Measurements from ENCODE around the gene TTLL13. TPM values are rescaled to one million over a fixed set of nuclear protein-coding genes. Genes with fewer than 3 reads are reported as not detected.
"Not testable (repeated sequence)": the region's sequence is repeated elsewhere in the genome, so short reads cannot be mapped to it uniquely, and the experiment has no call there.

TTLL13 gene
- total RNA-seq, 1 donor from 2014 or later, result not detected

- not testable (repeated sequence) for H3K27ac Mint-ChIP-seq; H3K27me3 Mint-ChIP-seq (ENCODE audit: insufficient read depth, low read depth); H4K20me1 ChIP-seq (ENCODE audit: low read depth); DNase-seq (ENCODE audit: low spot score); H3K4me2 ChIP-seq; H3K4me1 Mint-ChIP-seq; H3K79me2 ChIP-seq (ENCODE audit: low read depth); H3K9me3 ChIP-seq (ENCODE audit: low read depth); H3K36me3 Mint-ChIP-seq; H3K27ac ChIP-seq; H3K36me3 ChIP-seq; H3K9me3 Mint-ChIP-seq; H3K4me1 ChIP-seq; H3K4me3 ChIP-seq; H2AFZ ChIP-seq (replicated peaks); H3K9ac ChIP-seq; H3K4me3 Mint-ChIP-seq; H3K27me3 ChIP-seq
- peaks cover 13% of the 10 kb centered on the region for H3F3A ChIP-seq (ENCODE audit: low read depth)
These were observed 32.3 kb downstream of the TTLL13 start for GRCh38 chr15:90281637-90282036.

- H3K27me3 ChIP-seq, result no peaks in the 10 kb centered on the region
- H3K79me2 ChIP-seq (ENCODE audit: low read depth), result no peaks in the 10 kb centered on the region
- H3K4me3 ChIP-seq, result no peak overlapping the region
- no peak overlapping the region for H3K27ac ChIP-seq
- no peaks in the 10 kb centered on the region for H3K4me1 ChIP-seq
- no peak overlapping the region for H3K4me3 Mint-ChIP-seq
- H4K20me1 ChIP-seq (ENCODE audit: low read depth), result no peaks in the 10 kb centered on the region
- H3K9ac ChIP-seq, result no peak overlapping the region
- no peaks in the 10 kb centered on the region for H3K27me3 Mint-ChIP-seq (ENCODE audit: insufficient read depth, low read depth)
- H3K9me3 Mint-ChIP-seq, result no peaks in the 10 kb centered on the region
- H3F3A ChIP-seq (ENCODE audit: low read depth), result peaks cover 4% of the 10 kb centered on the region
- H3K36me3 Mint-ChIP-seq, result no peaks in the 10 kb centered on the region
- H3K36me3 ChIP-seq, result no peaks in the 10 kb centered on the region
- no peaks in the 10 kb centered on the region for H3K4me1 Mint-ChIP-seq
- no peak overlapping the region for H3K4me2 ChIP-seq
- no peak overlapping the region for H3K27ac Mint-ChIP-seq
- no peaks in the 10 kb centered on the region for H3K9me3 ChIP-seq (ENCODE audit: low read depth)
- TF ChIP-seq CTCF (IDR thresholded peaks at IDR 0.05) (peak; percentile 66), EZH2 (IDR thresholded peaks at IDR 0.05) (no peak), EZH2phosphoT487 (IDR thresholded peaks at IDR 0.05) (no peak)
- no peak overlapping the region for H2AFZ ChIP-seq (replicated peaks)
- DNase-seq (ENCODE audit: low spot score), result peak; percentile 40
These were observed 37.3 kb downstream of the TTLL13 start for GRCh38 chr15:90286678-90287077.

- no peak overlapping the region for H3K4me3 ChIP-seq
- H3K27me3 ChIP-seq, result no peaks in the 10 kb centered on the region
- H3K9me3 ChIP-seq (ENCODE audit: low read depth), result no peaks in the 10 kb centered on the region
- no peaks in the 10 kb centered on the region for H4K20me1 ChIP-seq (ENCODE audit: low read depth)
- H3K36me3 ChIP-seq, result no peaks in the 10 kb centered on the region
- no peak overlapping the region for H3K27ac ChIP-seq
- Mint-ChIP-seq H3K27ac (no peak overlapping the region), H3K4me1 (no peaks in the 10 kb centered on the region), H3K4me3 (no peak overlapping the region), H3K36me3 (no peaks in the 10 kb centered on the region), H3K9me3 (no peaks in the 10 kb centered on the region), H3K27me3 (ENCODE audit: insufficient read depth, low read depth) (no peaks in the 10 kb centered on the region)
- no peak overlapping the region for H3K9ac ChIP-seq
- H3K4me1 ChIP-seq, result no peaks in the 10 kb centered on the region
- peaks cover 4% of the 10 kb centered on the region for H3F3A ChIP-seq (ENCODE audit: low read depth)
- peak overlapping the region; percentile 35 for H2AFZ ChIP-seq (replicated peaks)
- no peak overlapping the region for H3K4me2 ChIP-seq
- DNase-seq (ENCODE audit: low spot score), result no peak
- TF ChIP-seq EZH2phosphoT487 (IDR thresholded peaks at IDR 0.05), result no peak
- no peak for TF ChIP-seq EZH2 (IDR thresholded peaks at IDR 0.05)
- no peak for TF ChIP-seq CTCF (IDR thresholded peaks at IDR 0.05)
- H3K79me2 ChIP-seq (ENCODE audit: low read depth), result no peaks in the 10 kb centered on the region
These were observed 37.7 kb downstream of the TTLL13 start for GRCh38 chr15:90287101-90287500.

- H3K36me3 Mint-ChIP-seq, result no peaks in the 10 kb centered on the region
- Histone ChIP-seq H3K36me3 (no peaks in the 10 kb centered on the region), H3K4me3 (no peak overlapping the region), H3K4me1 (no peaks in the 10 kb centered on the region), H4K20me1 (ENCODE audit: low read depth) (no peaks in the 10 kb centered on the region), H3K27ac (no peak overlapping the region), H3F3A (ENCODE audit: low read depth) (peaks cover 4% of the 10 kb centered on the region), H3K4me2 (no peak overlapping the region), H3K9ac (no peak overlapping the region), H2AFZ (replicated peaks) (no peak overlapping the region), H3K27me3 (no peaks in the 10 kb centered on the region), H3K9me3 (ENCODE audit: low read depth) (no peaks in the 10 kb centered on the region), H3K79me2 (ENCODE audit: low read depth) (no peaks in the 10 kb centered on the region)
- no peak overlapping the region for H3K27ac Mint-ChIP-seq
- H3K4me3 Mint-ChIP-seq, result no peak overlapping the region
- H3K9me3 Mint-ChIP-seq, result no peaks in the 10 kb centered on the region
- TF ChIP-seq EZH2phosphoT487 (IDR thresholded peaks at IDR 0.05) (no peak), EZH2 (IDR thresholded peaks at IDR 0.05) (no peak), CTCF (IDR thresholded peaks at IDR 0.05) (no peak)
- no peaks in the 10 kb centered on the region for H3K4me1 Mint-ChIP-seq
- no peak for DNase-seq (ENCODE audit: low spot score)
- no peaks in the 10 kb centered on the region for H3K27me3 Mint-ChIP-seq (ENCODE audit: insufficient read depth, low read depth)
These were observed 38.6 kb downstream of the TTLL13 start for GRCh38 chr15:90287946-90288345.
